ENCODE data around the gene AGBL5. TPM values are rescaled to one million over a fixed set of nuclear protein-coding genes. Genes with fewer than 3 reads are reported as not detected.

The AGBL5 gene
- total RNA-seq, 1 experiment from 2014 or later: 40.0 TPM

GRCh38 chr2:27083410-27084296 is 32.2 kb downstream of the AGBL5 start:
- no TSS peak for BruUV-seq (replicated peaks)
- Histone ChIP-seq H2AFZ (ENCODE audit: low read depth, low read length, poor library complexity, severe bottlenecking) (no peak overlapping the region), H3K4me2 (ENCODE audit: low read length) (no peak overlapping the region), H3K79me2 (ENCODE audit: insufficient read depth, low read length) (no peaks in the 10 kb centered on the region), H4K20me1 (ENCODE audit: insufficient read depth) (no peaks in the 10 kb centered on the region), H3K9ac (ENCODE audit: low read length) (no peak overlapping the region), H3K9me2 (ENCODE audit: insufficient read depth) (no peaks in the 10 kb centered on the region), H3K27ac (ENCODE audit: low read depth, low read length) (no peak overlapping the region), H3K9me3 (ENCODE audit: control insufficient read depth in 1 of 2, insufficient read depth in 1 of 2, low read depth in 1 of 2, low read length in 2 of 2) (no peaks in the 10 kb centered on the region), H3K36me3 (ENCODE audit: control insufficient read depth in 1 of 2, insufficient read depth in 2 of 2, low read length in 2 of 2) (no peaks in the 10 kb centered on the region), H3K27me3 (ENCODE audit: insufficient read depth, low read length) (no peaks in the 10 kb centered on the region), H3K4me3 (replicated peaks in 1 of 2; ENCODE audit: low read depth in 1 of 2, low read length in 2 of 2) (no peak overlapping the region), H3K4me1 (ENCODE audit: control insufficient read depth in 1 of 2, insufficient read depth in 2 of 2, low read length in 2 of 2) (peaks cover 13 to 42% of the 10 kb centered on the region in 2 experiments)
- TF ChIP-seq ZFX (IDR thresholded peaks at IDR 0.05): no peak
- no peak for TF ChIP-seq ELF1 (IDR thresholded peaks at IDR 0.05; ENCODE audit: borderline replicate concordance, low read depth)
- no peak for TF ChIP-seq MAX (IDR thresholded peaks at IDR 0.05)
- TF ChIP-seq EZH2 (IDR thresholded peaks at IDR 0.05): no peak
- TF ChIP-seq JUND (IDR thresholded peaks at IDR 0.05): no peak
- no peak for TF ChIP-seq EGR1 (IDR thresholded peaks at IDR 0.05; ENCODE audit: low read depth)
- no peak for TF ChIP-seq EZH2phosphoT487 (IDR thresholded peaks at IDR 0.05; ENCODE audit: borderline replicate concordance)
- no peak for TF ChIP-seq SRF (IDR thresholded peaks at IDR 0.05; ENCODE audit: low read depth)
- no peak for TF ChIP-seq CTCF (IDR thresholded peaks at IDR 0.05 in 2 of 3, conservative IDR thresholded peaks at IDR 0.05 in 1 of 3; ENCODE audit: borderline replicate concordance in 1 of 3, insufficient read depth in 1 of 3, low read depth in 2 of 3, low read length in 2 of 3)
- no peak for TF ChIP-seq TCF7L2 (IDR thresholded peaks at IDR 0.05; ENCODE audit: borderline replicate concordance, extremely low read depth, insufficient read depth, insufficient read length)
- no peak for DNase-seq (ENCODE audit: low read depth, low spot score)
- ChIA-PET POLR2A (interaction anchor here (1.1 kb wide), 1 partner anchor 209 kb away, joined by 7 read pairs; no protein-coding TSS in a partner anchor), RAD21 (ENCODE audit: low non-redundant PET in 1 of 2, low total read pairs in 2 of 2, uncharacterized antibody in 2 of 2, unreplicated experiment in 2 of 2) (interaction anchor here in 1 of 2 experiments (1.6 kb wide), 1 partner anchor 122 kb away, joined by 4 read pairs; no protein-coding TSS in a partner anchor), CTCF (interaction anchor here (3.1 kb wide), 1 partner anchor 122 kb away, joined by 15 read pairs; no protein-coding TSS in a partner anchor)
- ATAC-seq: no peak
- intact Hi-C loops (cut with micrococcal nuclease): no loop called here

Data from HCT116 (cell line).